ENCODE results near the gene KDM4B. TPM values are rescaled to one million over a fixed set of nuclear protein-coding genes. Genes with fewer than 3 reads are reported as not detected.

KDM4B gene
- total and polyA plus RNA-seq, 2 of the 8 experiments (the other 6 are each of a cell fraction or from before 2014, with no cell fraction given), result 12.0 to 31.9 TPM

DNA sequence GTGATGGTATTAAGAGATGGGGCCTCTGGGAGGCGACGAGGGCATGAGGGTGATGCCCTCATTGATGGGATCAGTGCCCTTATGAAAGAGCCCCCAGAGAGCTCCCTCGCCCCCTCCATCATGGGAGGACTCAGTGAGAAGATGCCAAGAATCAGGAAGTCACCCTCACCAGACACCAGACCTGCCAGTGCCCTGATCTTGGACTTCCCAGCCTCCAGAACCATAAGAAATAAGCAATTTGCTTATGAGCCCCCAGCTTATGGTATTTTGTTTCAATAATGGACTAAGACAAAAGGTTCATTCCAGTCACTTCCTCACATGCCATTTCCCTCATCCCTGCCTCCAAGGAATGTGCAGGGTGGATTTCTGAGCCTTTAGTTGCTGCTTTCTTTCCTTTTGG, 129.7 kb downstream of the KDM4B start (continued):
- no peak for TF ChIP-seq EP300 (IDR thresholded peaks at IDR 0.05; ENCODE audit: borderline replicate concordance in 1 of 2, low read depth in 2 of 2, low read length in 2 of 2)
- TF ChIP-seq CHD1 (IDR thresholded peaks at IDR 0.05; ENCODE audit: low read depth, low read length), result no peak
- TF ChIP-seq CHD2 (IDR thresholded peaks at IDR 0.05; ENCODE audit: low read length), result no peak
- TF ChIP-seq PHF8 (conservative IDR thresholded peaks at IDR 0.05; ENCODE audit: low read depth, low read length), result no peak
- TF ChIP-seq TEAD4 (IDR thresholded peaks at IDR 0.05; ENCODE audit: low read depth, low read length), result no peak
